ENCODE measurements around the gene HSBP1.

GRCh38 chr16:83807710-83808572 lies at the start of gene HSBP1:
- peak in 1 of 2 experiments; percentile 83; a peak in 2 of 3 replicates for TF ChIP-seq POLR2A (IDR thresholded peaks at IDR 0.05; ENCODE audit: control extremely low read depth in 1 of 2, low read depth in 2 of 2, low read length in 2 of 2)
- no peak for TF ChIP-seq TAF7 (optimal IDR thresholded peaks at IDR 0.05; ENCODE audit: borderline replicate concordance, low read depth, low read length)
- TF ChIP-seq CTCF (IDR thresholded peaks at IDR 0.05; ENCODE audit: control extremely low read depth in 1 of 3, insufficient read depth in 1 of 3, low read depth in 1 of 3, low read length in 3 of 3): no peak
- no peak for TF ChIP-seq SIRT6 (IDR thresholded peaks at IDR 0.05; ENCODE audit: low read length)
- no peak for TF ChIP-seq CTBP2 (IDR thresholded peaks at IDR 0.05; ENCODE audit: borderline replicate concordance, insufficient read depth, insufficient read length, low read length)
- no peak for TF ChIP-seq RFX5 (IDR thresholded peaks at IDR 0.05; ENCODE audit: borderline replicate concordance, low read depth, low read length)
- TF ChIP-seq JUND (IDR thresholded peaks at IDR 0.05; ENCODE audit: low read length): no peak
- TF ChIP-seq GABPA (IDR thresholded peaks at IDR 0.05; ENCODE audit: borderline replicate concordance, insufficient read depth, low read length): peak; percentile 83; the same call in 1 of the 2 replicates
- peak; percentile 22; the same call in 1 of the 2 replicates for TF ChIP-seq MAX (IDR thresholded peaks at IDR 0.05)
- peak; percentile 79; the same call in 1 of the 2 replicates for TF ChIP-seq POLR2AphosphoS5 (IDR thresholded peaks at IDR 0.05; ENCODE audit: low read depth, low read length)
- TF ChIP-seq ZNF274 (IDR thresholded peaks at IDR 0.05; ENCODE audit: borderline replicate concordance, extremely low read depth, low read length): no peak
- TF ChIP-seq TBP (IDR thresholded peaks at IDR 0.05; ENCODE audit: low read depth, low read length): 0 out of 2 replicates have a peak, but pooled peaks have one; percentile 43
- peak; percentile 73 for TF ChIP-seq TAF1 (IDR thresholded peaks at IDR 0.05; ENCODE audit: low read depth, low read length)
- no peak for TF ChIP-seq GTF2F1 (IDR thresholded peaks at IDR 0.05; ENCODE audit: borderline replicate concordance, low read depth, low read length)

Measured in H1 (cell line).